Kidney (tissue), 14 donors: ENCODE results near the gene FAM222B. TPM values are rescaled to one million over a fixed set of nuclear protein-coding genes. Genes with fewer than 3 reads are reported as not detected.
A peak's percentile ranks its signal among the peaks of the same experiment; 100 is the strongest.

Source experiments
- DNase-seq, 5 donors: peaks; one replicate each; pipeline ENCODE4 v3.0.0-alpha.2; 2013 to 2020
- FAIRE-seq: peaks from 2 replicates; lab custom pipeline; 2012; peaks lifted over from hg19 to GRCh38; lab: Jason Lieb, UNC
- H3K27ac ChIP-seq, 2 donors: one replicate each; pipeline ENCODE4 v1.7.0; 2013; ENCODE audit warnings: low read depth in 2 of 2, low read length in 2 of 2, inconsistent platforms in 1 of 2
- H3K27me3 ChIP-seq: one replicate; pipeline ENCODE4 v1.7.1; 2013; ENCODE audit warnings: low read length, inconsistent platforms; ENCODE audit not compliant: control insufficient read depth, insufficient read depth
- H3K36me3 ChIP-seq, 3 donors: one replicate each; pipeline versions ENCODE4 v1.7.0 to v1.7.1; 2013; ENCODE audit warnings: low read length in 3 of 3, control low read depth in 1 of 3, inconsistent platforms in 1 of 3; ENCODE audit not compliant: insufficient read depth in 3 of 3, control insufficient read depth in 2 of 3
- H3K4me1 ChIP-seq, 3 donors: one replicate each; pipeline versions ENCODE4 v1.7.0 to v1.7.1; 2013; ENCODE audit warnings: low read length in 3 of 3, inconsistent platforms in 1 of 3, low read depth in 1 of 3; ENCODE audit not compliant: control insufficient read depth in 2 of 3, insufficient read depth in 2 of 3
- H3K4me3 ChIP-seq, 3 donors: one replicate each; pipeline versions ENCODE4 v1.7.0 to v1.8.1; 2013; ENCODE audit warnings: low read length in 3 of 3, control low read depth in 1 of 3, inconsistent platforms in 1 of 3
- H3K9ac ChIP-seq, 3 donors: one replicate each; pipeline versions ENCODE4 v1.7.0 to v1.7.1; 2013; ENCODE audit warnings: low read length in 3 of 3, control low read depth in 1 of 3, inconsistent platforms in 1 of 3
- H3K9me3 ChIP-seq, 3 donors: one replicate each; pipeline versions ENCODE4 v1.7.0 to v1.7.1; 2013; ENCODE audit warnings: low read length in 3 of 3, control low read depth in 1 of 3, inconsistent platforms in 1 of 3; ENCODE audit not compliant: control insufficient read depth in 2 of 3, insufficient read depth in 1 of 3
- CTCF ChIP-seq: IDR thresholded peaks from 3 replicates; pipeline ENCODE4 v1.5.1; 2012; ENCODE audit warnings: mild to moderate bottlenecking, moderate library complexity, borderline replicate concordance; ENCODE audit not compliant: insufficient read depth; ENCODE audit errors: extremely low read depth
- intact Hi-C: fragments of 100-400 bp; cut with DNase I; formaldehyde crosslinking; loops from one replicate; pipeline ENCODE4 v1.11.1; 2022
- polyA plus RNA-seq: library from polyadenylated mRNA; stranded (reverse); fragments of 350-450 nt; fragmentation: Illumina TruSeq; extraction: RNeasy Lipid Tissue Mini Kit (QIAGEN cat#74804); gene quantifications from one replicate; pipeline ENCODE4 v1.2.3, GENCODE V29; 2014; ENCODE audit warnings: low read depth, low replicate concordance; ENCODE audit not compliant: insufficient read depth
- total RNA-seq: library from RNA; stranded (reverse); fragmentation: NEBNext Ultra II Directional; extraction: Animal tissue kit (Norgen Biotek cat#: 25700); gene quantifications from one replicate; pipeline ENCODE4 v1.2.1, GENCODE V29; 2021
- donor health status: control.
- donor health status: control.
- donor health status: control.
- donor health status: control.
- donor health status: control.
- donor health status: DM: yes; HTN: yes; CAD: no.
- donor health status: Normal renal cell carcinoma (clear cell type).

FAM222B gene
- total and polyA plus RNA-seq, 2 donors from 2014 or later, result 13.0 to 31.0 TPM

- H3K27me3 ChIP-seq, result no peaks in the 10 kb centered on the region
- H3K27ac ChIP-seq, result no peak overlapping the region
- H3K36me3 ChIP-seq, result no peaks in the 10 kb centered on the region
- DNase-seq (peak in 2 of 5 donors; percentile 45 to 56), FAIRE-seq (no peak)
- peak overlapping the region in 1 of 3 donors; percentile 12 for H3K9ac ChIP-seq
- intact Hi-C loops, result no loop called here
- peaks cover 0 to 10% (median 1%) of the 10 kb centered on the region in 3 donors for H3K4me1 ChIP-seq
- H3K9me3 ChIP-seq, result no peaks in the 10 kb centered on the region
- no peak for TF ChIP-seq CTCF
- H3K4me3 ChIP-seq, result no peak overlapping the region
Observed at GRCh38 chr17:28740406-28741357, 101.9 kb downstream of the FAM222B start.

- H3K36me3 ChIP-seq, result peaks cover 0 to 2% (median 0%) of the 10 kb centered on the region in 3 donors
- no peak overlapping the region for H3K4me3 ChIP-seq
- FAIRE-seq (no peak), DNase-seq (peak in 1 of 5 donors; percentile 69)
- H3K4me1 ChIP-seq, result peaks cover 0 to 6% (median 0%) of the 10 kb centered on the region in 3 donors
- H3K27ac ChIP-seq, result no peak overlapping the region
- H3K9me3 ChIP-seq, result no peaks in the 10 kb centered on the region
- H3K9ac ChIP-seq, result peak overlapping the region in 1 of 3 donors; percentile 22
- H3K27me3 ChIP-seq, result no peaks in the 10 kb centered on the region
- intact Hi-C loops, result no loop called here
- no peak for TF ChIP-seq CTCF
Observed at GRCh38 chr17:28738680-28739384, 103.8 kb downstream of the FAM222B start.

- peaks cover 0 to 2% (median 0%) of the 10 kb centered on the region in 3 donors for H3K36me3 ChIP-seq
- peak overlapping the region in 1 of 3 donors; percentile 22 for H3K9ac ChIP-seq
- H3K27me3 ChIP-seq, result no peaks in the 10 kb centered on the region
- DNase-seq (peak; percentile 58 to 89 (median 71)), FAIRE-seq (no peak)
- H3K27ac ChIP-seq, result no peak overlapping the region
- intact Hi-C loops, result no loop called here
- peaks cover 0 to under 1% (median 0%) of the 10 kb centered on the region in 3 donors for H3K4me1 ChIP-seq
- H3K9me3 ChIP-seq, result no peaks in the 10 kb centered on the region
- H3K4me3 ChIP-seq, result no peak overlapping the region
- TF ChIP-seq CTCF, result no peak
Observed at GRCh38 chr17:28737770-28738679, 104.6 kb downstream of the FAM222B start.
